ENCODE measurements around the gene MTA2. TPM values are rescaled to one million over a fixed set of nuclear protein-coding genes. Genes with fewer than 3 reads are reported as not detected.
"Not testable (repeated sequence)": the region's sequence is repeated elsewhere in the genome, so short reads cannot be mapped to it uniquely, and the experiment has no call there.

Gene MTA2
- total RNA-seq, 1 donor from 2014 or later: 79.2 TPM

DNA sequence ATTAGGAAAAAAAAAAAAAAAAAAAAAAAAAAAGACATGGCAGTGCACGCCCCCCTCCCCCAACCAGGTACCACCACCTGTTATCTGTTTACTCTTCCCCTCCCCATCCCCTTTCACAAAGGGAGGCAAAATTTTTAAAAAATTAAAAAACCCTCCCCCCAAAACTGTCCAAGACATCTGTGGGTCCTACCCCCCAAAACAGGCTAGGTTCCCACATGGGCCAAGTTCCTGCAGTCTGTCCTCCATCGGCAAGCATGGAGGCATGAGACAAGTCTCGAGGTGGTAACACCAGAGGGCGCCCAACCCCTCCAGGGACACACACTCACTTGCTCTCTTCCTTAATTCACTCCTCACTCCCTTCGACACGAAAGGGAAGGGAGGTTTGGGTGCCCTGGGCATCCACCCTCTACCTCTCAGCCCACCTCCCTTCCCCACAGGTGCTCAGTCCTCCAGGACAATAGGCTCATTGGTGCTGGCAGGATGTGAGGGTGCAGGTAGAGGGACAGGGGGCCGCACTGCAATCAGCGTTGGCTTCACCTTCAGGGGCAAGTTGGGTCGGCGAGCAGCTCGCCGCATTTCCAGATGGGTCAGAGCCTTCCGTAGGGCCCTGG is 8.1 kb downstream of the MTA2 start:
- Histone ChIP-seq H3K9me3 (no peaks in the 10 kb centered on the region), H3K36me3 (peaks cover 55 to 56% of the 10 kb centered on the region in 2 donors), H3K4me1 (peaks cover 10 to 20% of the 10 kb centered on the region in 2 donors), H3K27ac (peak overlapping the region; percentile 95 to 96), H3K4me3 (no peak overlapping the region), H3K27me3 (no peaks in the 10 kb centered on the region)
- intact Hi-C loops (cut with DNase I): loop anchor here (2.0 to 5.0 kb wide), 2 partner anchors 29 to 179 kb away; partner anchors contain the start of gene TAF6L
- peak in 1 of 2 donors; percentile 88 for DNase-seq (ENCODE audit: low spot score in 2 of 2)
- TF ChIP-seq, protein P1, sequence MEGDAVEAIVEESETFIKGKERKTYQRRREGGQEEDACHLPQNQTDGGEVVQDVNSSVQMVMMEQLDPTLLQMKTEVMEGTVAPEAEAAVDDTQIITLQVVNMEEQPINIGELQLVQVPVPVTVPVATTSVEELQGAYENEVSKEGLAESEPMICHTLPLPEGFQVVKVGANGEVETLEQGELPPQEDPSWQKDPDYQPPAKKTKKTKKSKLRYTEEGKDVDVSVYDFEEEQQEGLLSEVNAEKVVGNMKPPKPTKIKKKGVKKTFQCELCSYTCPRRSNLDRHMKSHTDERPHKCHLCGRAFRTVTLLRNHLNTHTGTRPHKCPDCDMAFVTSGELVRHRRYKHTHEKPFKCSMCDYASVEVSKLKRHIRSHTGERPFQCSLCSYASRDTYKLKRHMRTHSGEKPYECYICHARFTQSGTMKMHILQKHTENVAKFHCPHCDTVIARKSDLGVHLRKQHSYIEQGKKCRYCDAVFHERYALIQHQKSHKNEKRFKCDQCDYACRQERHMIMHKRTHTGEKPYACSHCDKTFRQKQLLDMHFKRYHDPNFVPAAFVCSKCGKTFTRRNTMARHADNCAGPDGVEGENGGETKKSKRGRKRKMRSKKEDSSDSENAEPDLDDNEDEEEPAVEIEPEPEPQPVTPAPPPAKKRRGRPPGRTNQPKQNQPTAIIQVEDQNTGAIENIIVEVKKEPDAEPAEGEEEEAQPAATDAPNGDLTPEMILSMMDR (IDR thresholded peaks at IDR 0.05): peak; percentile 26 to 56 (median 29)

DNA sequence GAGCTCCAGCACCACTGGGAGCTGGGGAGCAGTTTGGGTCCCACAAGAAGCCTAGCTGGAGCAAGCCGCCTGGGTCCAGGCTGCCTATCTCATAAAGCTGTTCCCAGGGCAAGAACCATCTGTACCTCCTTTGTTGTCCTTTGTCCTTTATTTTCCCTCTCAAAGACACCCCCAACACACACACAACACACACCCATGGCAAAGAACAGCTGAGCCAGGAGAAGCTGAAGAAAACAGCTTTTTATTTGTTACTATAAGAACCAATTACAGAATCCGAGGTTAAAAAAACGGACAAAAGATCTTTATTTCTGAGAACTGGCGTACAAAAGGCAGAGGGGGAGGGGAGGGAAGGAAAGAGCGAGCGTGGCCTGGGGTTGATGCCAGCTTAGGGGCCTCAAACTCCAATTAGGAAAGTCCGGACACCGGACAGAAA is 8.7 kb downstream of the MTA2 start:
- H3K9me3 ChIP-seq: no peaks in the 10 kb centered on the region
- H3K27ac ChIP-seq: peak overlapping the region; percentile 95 to 96
- H3K4me3 ChIP-seq: no peak overlapping the region
- H3K27me3 ChIP-seq: no peaks in the 10 kb centered on the region
- intact Hi-C loops (cut with DNase I): loop anchor here (2.0 to 5.0 kb wide), 2 partner anchors 30 to 179 kb away; partner anchors contain the start of gene TAF6L
- no peak for DNase-seq (ENCODE audit: low spot score in 2 of 2)
- peaks cover 55 to 56% of the 10 kb centered on the region in 2 donors for H3K36me3 ChIP-seq
- peaks cover 10 to 20% of the 10 kb centered on the region in 2 donors for H3K4me1 ChIP-seq
- TF ChIP-seq, protein P1 (IDR thresholded peaks at IDR 0.05): no peak

DNA sequence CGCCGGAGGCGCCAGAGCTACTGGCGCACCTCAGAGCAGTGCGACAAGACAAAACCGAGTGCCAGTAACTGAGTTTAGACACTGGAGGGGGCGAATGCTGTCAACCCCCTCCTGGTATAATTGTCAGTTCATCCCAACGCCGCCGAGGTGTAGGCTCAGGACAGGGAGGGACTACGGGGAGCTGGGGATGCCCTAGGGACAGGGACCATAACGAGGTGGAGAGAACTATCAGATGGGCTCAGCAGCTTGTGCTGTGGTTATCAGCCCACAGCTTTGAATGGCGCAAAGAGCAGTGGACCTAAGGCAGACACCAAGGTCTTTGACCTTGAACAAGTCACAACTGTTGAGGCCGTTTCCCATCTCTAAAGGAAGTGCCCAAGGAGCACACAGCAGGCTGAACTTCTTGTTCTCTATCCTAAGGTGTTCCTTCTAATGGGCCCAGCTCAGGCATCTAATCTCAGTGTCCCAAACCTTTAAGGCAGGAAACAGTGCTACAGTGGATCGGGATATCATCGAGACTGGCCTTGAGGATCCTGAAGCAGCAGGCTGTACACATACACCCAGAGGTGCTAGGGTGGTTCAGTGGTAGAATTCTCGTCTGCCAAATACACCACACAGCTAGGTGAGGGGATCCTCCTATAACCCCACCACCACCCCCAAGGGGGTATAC is 9.4 kb downstream of the MTA2 start:
- peaks cover 10 to 20% of the 10 kb centered on the region in 2 donors for H3K4me1 ChIP-seq
- DNase-seq (ENCODE audit: low spot score in 2 of 2): no peak
- intact Hi-C loops (cut with DNase I): loop anchor here (2.0 to 5.0 kb wide), 2 partner anchors 31 to 180 kb away; partner anchors contain the start of gene TAF6L
- H3K36me3 ChIP-seq: peaks cover 50% of the 10 kb centered on the region in 2 donors
- peak overlapping the region; percentile 95 to 96 for H3K27ac ChIP-seq
- H3K9me3 ChIP-seq: no peaks in the 10 kb centered on the region
- TF ChIP-seq, protein P1 (IDR thresholded peaks at IDR 0.05): no peak
- no peaks in the 10 kb centered on the region for H3K27me3 ChIP-seq
- H3K4me3 ChIP-seq: peak overlapping the region; percentile 68 to 86

DNA sequence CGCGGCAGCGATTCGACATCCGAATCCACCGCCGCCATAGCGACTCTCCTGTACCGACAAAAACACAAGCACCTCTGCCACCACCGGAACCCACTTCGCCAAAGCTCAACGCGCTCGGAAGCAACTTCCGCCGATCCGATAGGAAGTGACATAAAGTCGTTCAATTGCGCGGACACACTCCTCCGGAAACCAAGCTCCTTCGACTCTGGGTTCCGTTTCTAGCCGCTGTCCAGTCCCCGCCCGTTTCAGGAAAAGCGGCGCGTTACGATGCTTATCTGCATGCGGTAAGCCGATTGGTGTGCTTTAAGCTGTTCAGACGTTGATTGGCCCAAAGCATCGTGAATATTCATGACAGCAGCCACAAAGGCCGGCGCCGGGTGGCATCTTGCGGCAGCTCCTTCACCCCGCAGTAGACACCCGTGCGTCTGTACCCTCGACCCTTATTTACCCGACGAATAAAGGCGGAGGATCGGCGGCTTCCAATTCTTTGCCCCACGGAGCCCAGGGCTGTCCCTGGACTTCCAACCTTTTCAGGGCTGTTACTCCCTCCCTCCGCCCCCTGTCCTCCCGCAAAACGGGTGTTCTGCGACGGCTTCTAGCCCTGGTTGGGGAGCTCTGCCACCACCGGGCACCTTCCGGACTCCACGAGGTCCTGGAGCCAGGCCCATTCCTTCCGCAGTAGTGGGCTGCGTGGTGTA is 10.1 kb downstream of the MTA2 start, which contains the start of gene TUT1:
Gene TUT1 (minus strand): TSS at position 76 of the 698 bp plus-strand sequence. CDS start 38 bp downstream, at position 38.
- H3K9me3 ChIP-seq: no peaks in the 10 kb centered on the region
- H3K4me3 ChIP-seq: peak within 1 kb of the TSS; percentile 68 to 86
- TF ChIP-seq, protein P1 (IDR thresholded peaks at IDR 0.05): no peak
- peak; percentile 92 to 99 for DNase-seq (ENCODE audit: low spot score in 2 of 2)
- intact Hi-C loops (cut with DNase I): loop anchor here (1.0 to 5.0 kb wide), 7 partner anchors 8 to 181 kb away; partner anchors contain the start of genes EML3, GANAB and TAF6L
- H3K27ac ChIP-seq: peak within 1 kb of the TSS; percentile 95 to 96
- no peaks in the 10 kb centered on the region for H3K27me3 ChIP-seq
- H3K4me1 ChIP-seq: peaks cover 10 to 20% of the 10 kb centered on the region in 2 donors
- H3K36me3 ChIP-seq: peaks cover 45 to 46% of the 10 kb centered on the region in 2 donors

DNA sequence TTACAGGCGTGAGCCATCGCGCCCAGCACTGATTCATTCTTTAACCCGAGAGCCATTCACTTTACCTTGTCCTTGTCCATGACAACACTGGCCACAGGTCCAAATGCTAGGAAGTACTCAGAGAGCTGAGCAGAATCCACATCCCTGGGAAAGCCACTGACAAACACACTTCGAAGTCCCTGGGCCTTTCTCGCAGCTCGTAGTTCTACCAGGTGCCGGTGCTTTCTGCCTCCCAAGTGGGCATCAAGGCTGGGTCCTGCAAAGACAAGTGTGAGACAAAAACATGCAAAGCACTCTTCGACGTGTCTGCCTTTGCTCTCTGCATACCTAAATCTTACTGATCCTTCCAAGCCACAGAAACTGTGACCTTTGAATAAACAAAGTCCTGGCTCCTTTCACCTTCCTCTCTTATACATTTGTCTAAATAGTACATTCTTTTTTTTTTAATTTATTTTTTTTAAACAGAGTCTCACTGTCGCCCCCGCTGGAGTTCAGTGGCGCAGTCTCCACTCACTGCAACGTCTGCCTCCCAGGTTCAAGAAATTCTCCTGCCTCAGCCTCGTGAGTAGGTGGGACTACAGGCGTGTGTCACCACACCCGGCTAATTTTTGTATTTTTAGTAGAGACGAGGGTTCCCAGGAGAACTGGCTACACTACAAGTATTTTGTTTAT is 12.6 kb downstream of the MTA2 start:
- Histone ChIP-seq H3K9me3 (no peaks in the 10 kb centered on the region), H3K27me3 (no peaks in the 10 kb centered on the region), H3K4me1 (peaks cover 10 to 20% of the 10 kb centered on the region in 2 donors), H3K27ac (no peak overlapping the region), H3K4me3 (no peak overlapping the region), H3K36me3 (peaks cover 34 to 35% of the 10 kb centered on the region in 2 donors)
- TF ChIP-seq, protein P1 (IDR thresholded peaks at IDR 0.05): no peak
- DNase-seq (ENCODE audit: low spot score in 2 of 2): no peak
- intact Hi-C loops (cut with DNase I): no loop called here

DNA sequence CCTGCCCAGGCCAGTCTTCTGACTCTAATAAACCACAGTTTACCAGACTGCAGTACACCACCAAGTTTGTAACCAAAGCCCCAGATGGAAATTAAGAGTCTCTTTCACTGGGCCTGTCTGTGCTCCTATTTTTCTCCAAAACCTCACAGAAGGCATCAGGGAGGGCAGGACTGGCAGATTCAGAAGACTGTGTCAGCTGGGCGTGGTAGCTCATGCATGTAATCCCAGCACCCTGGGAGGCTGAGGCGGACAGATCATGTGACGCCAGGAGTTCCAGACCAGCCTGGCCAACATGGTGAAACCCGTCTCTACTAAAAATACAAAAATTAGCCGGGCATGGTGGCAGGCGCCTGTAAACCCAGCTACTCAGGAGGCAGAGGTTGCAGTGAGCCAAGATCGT is 16.3 kb downstream of the MTA2 start:
- H3K4me1 ChIP-seq; H3K9me3 ChIP-seq; H3K27ac ChIP-seq; H3K4me3 ChIP-seq; H3K27me3 ChIP-seq; DNase-seq (ENCODE audit: low spot score in 2 of 2); intact Hi-C loops (cut with DNase I): not testable (repeated sequence)
- H3K36me3 ChIP-seq: peaks cover 42 to 47% of the 10 kb centered on the region in 2 donors

DNA sequence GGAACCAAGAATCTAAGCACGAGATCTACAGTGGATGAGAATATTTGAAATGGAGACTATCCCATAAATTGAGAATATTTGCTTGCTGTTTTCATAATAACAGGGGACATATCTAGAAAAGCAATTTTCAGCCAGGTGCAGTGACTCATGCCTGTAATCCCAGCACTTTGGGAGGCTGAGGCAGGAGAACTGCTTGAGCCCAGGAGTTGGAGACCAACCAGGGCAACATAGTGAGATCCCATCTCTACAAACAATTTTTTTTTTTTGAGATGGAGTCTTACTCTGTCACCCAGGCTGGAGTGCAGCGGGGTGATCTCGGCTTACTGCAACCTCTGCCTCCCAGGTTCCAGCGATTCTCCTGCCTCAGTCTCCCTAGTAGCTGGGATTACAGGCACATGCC is 19.9 kb downstream of the MTA2 start:
- H3K9me3 ChIP-seq; H3K27me3 ChIP-seq; H3K4me1 ChIP-seq; H3K4me3 ChIP-seq; intact Hi-C loops (cut with DNase I); DNase-seq (ENCODE audit: low spot score in 2 of 2); H3K27ac ChIP-seq: not testable (repeated sequence)
- peaks cover 40 to 54% of the 10 kb centered on the region in 2 donors for H3K36me3 ChIP-seq
